ENCODE measurements around the gene INTS4.
"Not testable (repeated sequence)": the region's sequence is repeated elsewhere in the genome, so short reads cannot be mapped to it uniquely, and the experiment has no call there.

DNA sequence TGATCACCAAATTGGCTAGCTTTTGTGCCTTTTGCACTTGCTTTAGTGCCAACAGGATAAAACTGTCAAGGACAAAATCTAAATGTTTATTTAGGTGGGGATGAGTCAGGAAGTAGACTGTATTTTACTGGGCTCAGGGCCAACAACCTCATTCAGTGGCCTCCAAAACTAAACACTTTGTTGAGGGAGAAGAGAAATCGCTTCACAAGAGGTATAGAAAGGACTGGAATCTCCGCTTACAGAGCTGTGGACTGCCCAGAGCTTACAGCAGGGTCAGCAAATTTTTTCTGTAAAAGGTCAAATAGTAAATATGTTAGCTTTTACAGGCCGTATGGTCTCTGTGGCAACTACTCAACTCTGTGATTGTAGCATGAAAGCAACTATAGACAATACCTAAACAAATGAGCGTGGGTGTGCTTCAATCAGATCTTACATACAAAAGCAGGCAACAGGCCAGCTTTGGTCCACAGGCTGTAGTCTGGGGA, 80.1 kb downstream of the INTS4 start:
- TF ChIP-seq, protein P1, sequence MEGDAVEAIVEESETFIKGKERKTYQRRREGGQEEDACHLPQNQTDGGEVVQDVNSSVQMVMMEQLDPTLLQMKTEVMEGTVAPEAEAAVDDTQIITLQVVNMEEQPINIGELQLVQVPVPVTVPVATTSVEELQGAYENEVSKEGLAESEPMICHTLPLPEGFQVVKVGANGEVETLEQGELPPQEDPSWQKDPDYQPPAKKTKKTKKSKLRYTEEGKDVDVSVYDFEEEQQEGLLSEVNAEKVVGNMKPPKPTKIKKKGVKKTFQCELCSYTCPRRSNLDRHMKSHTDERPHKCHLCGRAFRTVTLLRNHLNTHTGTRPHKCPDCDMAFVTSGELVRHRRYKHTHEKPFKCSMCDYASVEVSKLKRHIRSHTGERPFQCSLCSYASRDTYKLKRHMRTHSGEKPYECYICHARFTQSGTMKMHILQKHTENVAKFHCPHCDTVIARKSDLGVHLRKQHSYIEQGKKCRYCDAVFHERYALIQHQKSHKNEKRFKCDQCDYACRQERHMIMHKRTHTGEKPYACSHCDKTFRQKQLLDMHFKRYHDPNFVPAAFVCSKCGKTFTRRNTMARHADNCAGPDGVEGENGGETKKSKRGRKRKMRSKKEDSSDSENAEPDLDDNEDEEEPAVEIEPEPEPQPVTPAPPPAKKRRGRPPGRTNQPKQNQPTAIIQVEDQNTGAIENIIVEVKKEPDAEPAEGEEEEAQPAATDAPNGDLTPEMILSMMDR (IDR thresholded peaks at IDR 0.05; ENCODE audit: low read depth, low read length): not testable (repeated sequence)
- not testable (repeated sequence) for TF ChIP-seq POLR2A (IDR thresholded peaks at IDR 0.05; ENCODE audit: extremely low read depth, insufficient read length)
